ENCODE measurements around the gene NEDD4L. TPM values are rescaled to one million over a fixed set of nuclear protein-coding genes. Genes with fewer than 3 reads are reported as not detected.

NEDD4L gene
- total and polyA plus RNA-seq, 2 experiments from 2014 or later = 36.2 to 72.3 TPM

- no peak for TF ChIP-seq ZNF114 (CRISPR knock-in tag; IDR thresholded peaks at IDR 0.05)
- TF ChIP-seq ZNF331 (CRISPR knock-in tag; IDR thresholded peaks at IDR 0.05; ENCODE audit: low read depth) = no peak
- TF ChIP-seq EZH2phosphoT487 (IDR thresholded peaks at IDR 0.05; ENCODE audit: unreplicated experiment) = no peak
- no peak for TF ChIP-seq ETS1 (IDR thresholded peaks at IDR 0.05)
- TF ChIP-seq EZH2 (IDR thresholded peaks at IDR 0.05; ENCODE audit: low read depth, unreplicated experiment) = no peak
Measured at GRCh38 chr18:58026857-58027256, 17.2 kb upstream of the NEDD4L start (continued).

- DNase-seq (ENCODE audit: low spot score) (no peak), ATAC-seq (no peak)
- Mint-ChIP-seq H3K27ac (no peak overlapping the region), H3K4me3 (no peak overlapping the region), H3K36me3 (ENCODE audit: low read depth) (no peaks in the 10 kb centered on the region), H3K27me3 (ENCODE audit: insufficient read depth, low read depth, poor library complexity) (no peaks in the 10 kb centered on the region), H3K9me3 (no peaks in the 10 kb centered on the region), H3K4me1 (peaks cover 5% of the 10 kb centered on the region; the same call in 2 of the 3 replicates)
- H3K4me2 ChIP-seq = no peak overlapping the region
- H3K4me1 ChIP-seq (ENCODE audit: insufficient read depth) = peaks cover 15% of the 10 kb centered on the region
- H2AFZ ChIP-seq = peak overlapping the region; percentile 93
- H3F3A ChIP-seq (replicated peaks; ENCODE audit: low read depth) = no peaks in the 10 kb centered on the region
- H3K79me2 ChIP-seq (replicated peaks; ENCODE audit: insufficient read depth) = no peaks in the 10 kb centered on the region
- H3K4me3 ChIP-seq = no peak overlapping the region
- H3K27ac ChIP-seq (ENCODE audit: low read depth) = no peak overlapping the region
- H3K9me2 ChIP-seq (ENCODE audit: insufficient read depth) = peaks cover 4% of the 10 kb centered on the region; the same call in 1 of the 2 replicates
- no peaks in the 10 kb centered on the region for H4K20me1 ChIP-seq (replicated peaks; ENCODE audit: insufficient read depth)
- no peaks in the 10 kb centered on the region for H3K27me3 ChIP-seq (ENCODE audit: insufficient read depth)
- H3K36me3 ChIP-seq (ENCODE audit: insufficient read depth) = no peaks in the 10 kb centered on the region
- TF ChIP-seq CTCF (conservative IDR thresholded peaks at IDR 0.05; ENCODE audit: low read depth in 2 of 2) (no peak), JUNB (IDR thresholded peaks at IDR 0.05; ENCODE audit: unreplicated experiment) (no peak), ETS1 (IDR thresholded peaks at IDR 0.05) (no peak), EZH2 (IDR thresholded peaks at IDR 0.05; ENCODE audit: low read depth, unreplicated experiment) (no peak), ZNF462 (CRISPR knock-in tag; IDR thresholded peaks at IDR 0.05) (no peak), EZH2phosphoT487 (IDR thresholded peaks at IDR 0.05; ENCODE audit: unreplicated experiment) (no peak), ZNF331 (CRISPR knock-in tag; IDR thresholded peaks at IDR 0.05; ENCODE audit: low read depth) (no peak), ZNF114 (CRISPR knock-in tag; IDR thresholded peaks at IDR 0.05) (no peak), REST (IDR thresholded peaks at IDR 0.05; ENCODE audit: unreplicated experiment) (no peak), NANOG (IDR thresholded peaks at IDR 0.05; ENCODE audit: borderline replicate concordance) (no peak), STAT1 (IDR thresholded peaks at IDR 0.05; ENCODE audit: unreplicated experiment) (no peak)
Measured at GRCh38 chr18:58027341-58027740, 16.7 kb upstream of the NEDD4L start.
